Measurements from ENCODE around the gene MAST4.
"Not testable (repeated sequence)": the region's sequence is repeated elsewhere in the genome, so short reads cannot be mapped to it uniquely, and the experiment has no call there.

Gene MAST4

DNA sequence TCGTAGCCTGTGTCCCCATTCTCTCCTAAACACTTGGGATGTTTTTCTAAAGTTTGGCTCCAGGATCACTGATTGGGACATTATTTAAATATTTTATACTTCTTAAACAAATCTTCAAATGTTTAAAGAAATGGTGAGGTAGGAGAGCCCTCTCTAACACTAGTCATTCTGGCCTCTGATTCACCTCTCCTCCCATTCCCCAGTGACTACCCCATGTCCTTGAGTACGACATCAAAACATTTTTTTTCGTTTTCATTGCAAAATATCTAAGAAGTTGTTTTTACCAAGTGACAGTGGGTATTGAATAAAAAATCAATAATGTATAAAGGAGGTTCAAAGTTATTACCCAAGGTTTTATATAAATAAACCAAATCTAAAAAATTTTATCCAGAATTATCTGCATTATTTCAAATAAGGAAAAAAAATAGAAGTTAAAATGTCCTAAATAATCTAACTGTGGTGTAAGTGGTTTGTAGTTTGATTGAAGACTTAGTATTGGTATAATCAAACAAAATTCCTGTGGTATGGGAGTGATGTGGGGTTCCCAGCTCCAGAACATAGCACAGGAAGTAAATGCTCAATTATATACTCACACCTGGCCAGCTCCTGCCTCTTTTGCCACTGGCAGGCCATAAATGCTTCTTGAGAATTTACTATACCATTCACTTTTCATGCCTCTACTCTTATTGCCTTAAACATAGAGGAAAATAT is 51.1 kb downstream of the MAST4 start:
- peak; percentile 24 for DNase-seq

- no peak for DNase-seq
Measured at GRCh38 chr5:66652818-66653217, 56.6 kb downstream of the MAST4 start.

GRCh38 chr5:66653325-66653724 is 57.1 kb downstream of the MAST4 start:
- peak; percentile 75 for DNase-seq

DNA sequence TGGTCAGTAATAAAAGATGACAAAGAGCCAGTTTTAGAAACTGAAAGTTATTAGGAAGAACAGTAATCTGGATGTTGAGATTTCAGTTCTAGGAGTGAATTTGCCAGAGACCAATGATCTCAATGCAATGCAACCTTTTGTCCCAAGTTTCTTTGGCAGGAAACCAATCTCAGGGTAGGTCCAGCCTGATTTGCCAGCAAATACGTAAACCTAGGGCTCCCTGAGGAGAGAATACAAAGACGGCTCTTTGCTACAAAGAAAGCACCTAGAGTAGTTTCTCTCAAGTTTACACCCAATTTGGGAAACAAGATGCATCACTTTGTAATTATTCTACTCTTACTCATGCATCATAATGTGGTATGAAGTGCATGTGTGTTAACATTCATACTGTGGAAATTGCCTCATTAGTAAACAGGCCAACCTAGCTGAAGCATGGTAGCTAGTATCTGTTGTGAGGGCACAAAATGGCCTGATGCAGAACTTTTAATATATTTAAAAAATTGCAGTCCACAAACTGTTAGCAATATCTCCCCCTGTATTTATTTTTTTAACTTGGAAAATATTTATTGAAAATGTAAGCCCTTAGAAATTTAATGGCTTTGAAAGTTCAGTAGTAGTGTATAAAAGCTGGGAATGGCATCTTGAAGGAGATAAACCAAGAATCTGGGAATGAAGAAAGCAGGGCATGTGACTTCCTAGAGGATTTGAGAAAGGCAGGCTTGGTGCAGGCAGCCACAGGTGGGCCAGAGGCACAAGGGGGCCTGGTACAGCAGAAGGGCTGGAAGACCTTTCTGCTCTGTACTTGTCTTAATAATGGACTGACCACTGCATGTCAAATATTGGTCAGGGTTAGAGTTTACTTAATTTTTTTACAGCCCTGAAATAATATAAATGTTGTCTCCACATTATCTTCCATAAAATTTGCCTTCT is 59.5 kb downstream of the MAST4 start:
- no peak for DNase-seq

GRCh38 chr5:66658516-66658915 is 62.3 kb downstream of the MAST4 start:
- DNase-seq = no peak

GRCh38 chr5:66659780-66660179 is 63.6 kb downstream of the MAST4 start:
- DNase-seq = no peak

DNA sequence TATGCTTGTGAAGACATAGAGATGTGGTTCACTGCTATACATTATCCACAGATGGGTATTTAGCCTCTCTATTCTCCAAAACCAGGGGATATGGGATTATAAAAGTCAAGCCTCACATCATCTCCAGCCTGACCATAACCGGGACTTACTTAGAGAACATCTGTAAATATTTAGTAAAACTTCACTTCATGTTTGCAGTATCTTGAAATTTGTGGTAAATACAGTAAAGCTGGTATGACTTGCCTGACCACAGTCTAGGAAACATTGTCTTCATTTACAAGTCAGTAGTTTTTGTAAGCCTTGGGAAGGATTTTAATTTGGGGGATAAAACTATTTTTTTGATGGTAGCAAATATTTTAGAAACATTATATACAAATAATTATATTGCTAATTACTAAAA is 64.2 kb downstream of the MAST4 start:
- DNase-seq = peak; percentile 82

DNA sequence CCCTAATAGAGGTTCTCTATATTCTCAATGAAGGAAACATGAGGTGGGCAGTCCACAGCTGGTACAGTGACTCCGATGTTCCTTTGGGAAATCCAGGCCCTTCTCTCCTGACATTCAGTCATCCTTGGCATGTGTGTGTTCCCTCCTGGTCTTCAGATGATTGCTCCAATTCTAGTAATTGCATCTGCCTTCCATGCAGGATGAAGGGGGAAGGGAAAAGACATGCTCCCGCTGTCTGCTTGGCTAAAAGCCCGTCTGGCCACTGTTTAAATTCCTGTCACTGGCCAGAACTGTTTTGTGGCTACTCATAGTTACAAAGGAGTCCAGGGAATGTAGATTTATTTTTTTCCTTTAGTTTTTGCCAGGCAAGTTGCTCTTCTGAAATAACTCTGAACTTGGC is 65.0 kb downstream of the MAST4 start:
- DNase-seq = peak; percentile 97

DNA sequence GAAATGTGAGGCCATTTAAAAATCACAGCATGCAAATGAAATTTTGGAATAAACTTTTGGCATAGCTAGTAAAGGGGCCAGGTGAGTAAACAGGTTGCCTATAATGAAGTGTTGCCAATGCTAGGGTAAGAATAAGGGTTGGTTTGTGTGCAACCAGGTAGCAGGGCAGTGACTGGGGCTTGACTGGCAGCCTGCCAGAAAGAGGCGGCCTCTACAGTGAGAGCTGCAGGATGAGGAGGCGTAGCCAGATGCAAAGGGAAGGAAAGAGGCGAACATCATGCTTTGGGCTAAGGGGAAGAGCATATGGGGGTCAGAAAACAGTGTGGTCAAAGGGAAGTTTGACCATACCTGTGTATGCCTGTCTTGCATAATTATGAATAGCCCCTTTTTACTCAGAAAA is 70.6 kb downstream of the MAST4 start:
- no peak for DNase-seq

- DNase-seq = no peak
Measured at GRCh38 chr5:66669086-66669861, 73.1 kb downstream of the MAST4 start.

GRCh38 chr5:66669862-66670195 is 73.6 kb downstream of the MAST4 start:
- DNase-seq = no peak

DNA sequence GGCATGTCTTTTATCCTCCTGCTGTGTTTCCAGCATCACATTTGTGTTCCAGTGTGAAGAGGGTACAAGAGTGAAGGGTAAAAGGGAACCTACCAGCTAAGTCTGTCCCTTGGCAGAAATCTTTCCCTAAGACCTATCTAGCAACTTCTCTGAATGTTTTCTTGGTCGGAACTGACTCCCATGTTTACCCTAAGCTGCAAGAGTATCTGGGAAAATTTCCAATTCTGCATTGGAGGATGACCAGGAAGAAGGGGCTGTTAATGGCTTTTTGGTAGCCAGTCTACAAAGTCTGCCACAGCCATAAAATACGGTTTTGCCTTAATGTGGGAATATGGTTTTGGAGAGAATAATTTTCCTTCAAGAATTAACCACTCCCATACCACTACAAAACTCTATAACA is 75.1 kb downstream of the MAST4 start:
- DNase-seq = no peak

DNA sequence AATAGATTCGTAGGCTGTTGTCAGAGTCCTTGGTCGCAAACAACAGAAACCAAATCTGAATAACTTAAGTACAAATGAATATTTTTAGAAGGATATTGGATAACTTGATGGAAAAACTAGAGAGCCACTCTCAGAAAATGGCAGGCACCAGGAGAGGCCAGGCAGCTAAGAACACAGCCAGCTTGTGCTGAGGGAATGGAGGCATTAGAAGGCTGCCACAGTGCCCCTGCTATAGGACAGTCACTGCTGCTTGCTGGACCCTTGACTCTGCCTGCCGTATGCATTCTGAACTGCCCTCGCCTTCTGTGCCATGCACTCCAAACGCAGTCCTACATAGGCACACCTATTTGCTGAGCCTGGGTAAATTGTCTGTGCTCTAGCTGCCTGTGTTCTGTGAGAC is 78.6 kb downstream of the MAST4 start:
- DNase-seq = no peak

DNA sequence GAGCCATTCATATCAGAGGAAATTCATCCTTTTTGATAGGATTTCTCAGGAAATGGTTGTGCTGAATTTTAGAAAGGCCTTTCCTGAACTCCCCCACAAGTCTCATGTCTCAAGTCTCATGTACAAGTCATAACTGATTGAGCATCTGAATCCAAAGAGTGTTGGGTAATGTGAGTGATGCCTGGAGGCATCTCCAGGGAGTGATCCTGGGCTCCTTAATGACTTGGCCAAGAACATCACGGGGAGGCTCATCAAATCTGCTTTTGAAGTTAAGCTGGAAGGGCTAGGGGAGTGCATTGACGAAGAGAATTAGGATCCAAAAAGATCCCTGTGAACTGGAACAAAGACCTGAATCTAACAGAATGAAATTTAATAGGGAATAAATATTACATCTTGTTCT is 79.2 kb downstream of the MAST4 start:
- no peak for DNase-seq

GRCh38 chr5:66680221-66680620 is 84.0 kb downstream of the MAST4 start:
- DNase-seq = no peak

DNA sequence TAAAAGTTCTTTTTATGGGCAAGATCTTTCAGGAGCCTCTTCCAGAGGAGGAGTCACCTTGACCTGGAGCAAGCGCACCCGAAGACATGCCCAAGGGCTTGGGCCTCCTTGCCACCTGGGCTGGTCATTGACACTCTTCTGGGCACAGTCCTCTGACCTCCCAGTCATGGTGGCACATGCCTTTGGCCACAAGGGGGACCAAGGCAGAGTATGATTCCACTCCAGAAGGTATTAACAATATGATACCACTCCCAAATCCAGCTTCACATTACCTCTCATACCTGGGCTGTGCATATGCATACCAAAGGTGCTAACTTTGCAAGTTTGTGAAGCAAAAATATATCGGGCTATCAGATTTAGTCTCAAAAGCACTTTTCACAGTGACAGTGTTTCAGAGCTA is 84.6 kb downstream of the MAST4 start:
- no peak for DNase-seq

- no peak for DNase-seq
Measured at GRCh38 chr5:66684663-66685062, 88.5 kb downstream of the MAST4 start.

GRCh38 chr5:66689522-66690220 is 93.5 kb downstream of the MAST4 start:
- no peak for DNase-seq

DNA sequence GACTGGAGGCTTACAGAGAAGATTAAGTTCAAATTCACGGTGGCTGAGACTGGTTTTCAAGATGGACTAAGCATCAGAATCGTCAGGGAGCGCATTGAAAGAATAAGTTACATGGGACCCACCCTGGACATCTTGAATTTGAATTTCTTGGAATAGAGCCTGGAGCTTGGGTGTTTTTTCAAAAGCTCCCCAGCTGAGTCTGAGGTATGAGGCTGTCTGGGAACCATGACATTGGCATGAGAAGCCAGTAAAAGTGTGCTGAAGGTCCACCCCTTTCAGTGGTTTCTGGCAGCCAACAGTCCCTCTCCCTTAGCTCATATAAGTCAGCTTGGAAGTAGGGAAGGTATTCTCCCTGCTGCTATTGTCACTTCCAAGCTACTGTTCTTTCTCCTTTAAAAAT is 97.8 kb downstream of the MAST4 start:
- peak; percentile 64 for DNase-seq

DNA sequence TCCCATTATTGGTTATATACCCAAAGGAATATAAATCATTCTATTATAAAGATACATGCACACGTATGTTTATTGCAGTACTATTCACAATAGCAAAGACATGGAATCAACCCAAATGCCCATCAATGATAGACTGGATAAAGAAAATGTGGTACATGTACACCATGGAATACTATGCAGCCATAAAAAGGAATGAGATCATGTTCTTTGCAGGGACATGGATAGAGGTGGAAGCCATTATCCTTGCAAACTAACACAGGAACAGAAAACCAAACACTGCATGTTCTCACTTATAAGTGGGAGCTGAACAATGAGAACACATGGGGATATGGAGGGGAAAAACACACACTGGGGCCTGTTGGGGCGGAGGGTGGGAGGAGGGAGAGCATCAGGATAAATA is 99.6 kb downstream of the MAST4 start:
- DNase-seq = not testable (repeated sequence)

DNA sequence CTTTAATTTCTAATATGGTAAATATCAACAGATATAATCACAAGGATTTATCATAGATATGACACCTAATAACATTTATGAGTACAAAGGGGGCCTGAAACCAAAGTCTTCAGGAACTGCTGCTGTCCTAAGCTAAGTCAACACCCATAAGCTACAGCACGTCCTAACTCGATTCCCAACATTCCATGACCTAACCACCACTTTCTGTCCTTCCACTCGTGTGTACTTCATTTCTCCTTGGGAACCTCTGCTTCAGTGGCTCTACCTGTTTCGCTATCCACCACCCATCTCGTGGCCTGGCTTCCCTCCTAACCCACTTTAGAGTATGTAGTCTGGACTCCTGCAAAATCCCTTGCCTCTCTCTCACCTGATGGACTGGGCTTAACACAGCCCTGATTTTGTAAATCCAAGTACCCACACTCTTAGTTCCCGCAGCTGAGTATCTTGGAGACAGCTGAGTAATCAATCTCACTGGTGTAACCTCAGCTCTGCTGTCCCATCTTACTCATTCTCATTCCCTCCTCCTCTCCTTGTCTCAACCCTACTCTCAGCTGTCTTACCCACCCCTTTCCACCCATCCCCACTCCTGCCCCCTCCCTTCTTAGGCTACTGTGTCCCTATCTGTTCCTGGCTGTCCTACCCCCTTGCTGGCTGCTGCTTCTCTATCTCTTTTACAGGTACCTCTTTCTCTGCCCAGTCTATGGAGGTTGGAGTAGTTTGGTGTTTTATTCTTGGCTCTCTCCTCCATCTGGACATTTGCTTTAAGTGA is 101.8 kb downstream of the MAST4 start:
- DNase-seq = no peak

GRCh38 chr5:66701244-66701643 is 105.1 kb downstream of the MAST4 start:
- no peak for DNase-seq

Measured in fibroblast of skin of abdomen (primary cell).